Panc1 (cell line): Measurements from ENCODE around the gene NPPB.

Experiments
- POLR2AphosphoS5 ChIP-seq: IDR thresholded peaks from 2 replicates; pipeline ENCODE4 v1.6.1; 2012; ENCODE audit warnings: mild to moderate bottlenecking, low read depth, low read length, moderate library complexity
- TCF7L2 ChIP-seq: IDR thresholded peaks from 2 replicates; pipeline ENCODE4 v1.6.1; 2011; ENCODE audit warnings: mild to moderate bottlenecking, low read depth, low read length, inconsistent platforms
- TF ChIP-seq, protein P1 (sequence below): fragments of 450-650 bp; IDR thresholded peaks from 2 replicates; pipeline ENCODE4 v1.5.1; 2017; ENCODE audit warnings: mild to moderate bottlenecking

DNA sequence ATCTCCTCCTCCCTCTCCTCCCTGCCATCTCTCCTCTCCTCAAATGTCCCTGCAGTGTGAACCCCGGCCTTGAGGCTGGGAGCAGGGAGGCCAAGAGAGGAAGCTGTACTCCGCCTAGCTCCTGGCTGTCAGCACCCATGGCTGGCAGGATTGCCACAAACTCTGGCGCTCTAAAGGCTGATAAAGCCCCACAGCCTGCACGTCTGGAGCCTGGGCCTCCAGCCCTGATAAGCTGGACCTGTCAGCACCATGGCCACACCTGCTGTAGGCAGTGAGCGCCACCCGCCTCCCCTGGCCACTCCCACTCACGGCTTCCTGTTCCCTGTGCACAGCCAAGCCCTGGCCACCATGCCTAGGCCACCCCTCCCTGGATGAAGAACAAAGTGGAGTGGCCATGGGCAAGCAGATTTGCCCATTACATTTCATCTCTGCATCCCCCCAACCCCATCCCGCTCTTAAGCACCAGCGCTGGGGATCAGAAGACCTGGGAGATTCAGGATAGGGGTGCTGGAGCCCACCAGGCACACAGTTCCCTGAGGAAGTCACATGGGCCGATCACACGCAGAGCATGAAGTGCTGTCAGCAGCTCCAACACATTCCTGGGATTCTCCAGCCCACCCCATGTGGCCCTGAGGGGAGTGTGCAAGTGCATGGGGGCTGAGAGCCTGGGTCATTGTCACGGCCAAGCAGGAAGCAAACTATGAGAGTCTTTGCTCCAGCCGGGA is 24.2 kb upstream of the NPPB start:
- TF ChIP-seq, protein P1, sequence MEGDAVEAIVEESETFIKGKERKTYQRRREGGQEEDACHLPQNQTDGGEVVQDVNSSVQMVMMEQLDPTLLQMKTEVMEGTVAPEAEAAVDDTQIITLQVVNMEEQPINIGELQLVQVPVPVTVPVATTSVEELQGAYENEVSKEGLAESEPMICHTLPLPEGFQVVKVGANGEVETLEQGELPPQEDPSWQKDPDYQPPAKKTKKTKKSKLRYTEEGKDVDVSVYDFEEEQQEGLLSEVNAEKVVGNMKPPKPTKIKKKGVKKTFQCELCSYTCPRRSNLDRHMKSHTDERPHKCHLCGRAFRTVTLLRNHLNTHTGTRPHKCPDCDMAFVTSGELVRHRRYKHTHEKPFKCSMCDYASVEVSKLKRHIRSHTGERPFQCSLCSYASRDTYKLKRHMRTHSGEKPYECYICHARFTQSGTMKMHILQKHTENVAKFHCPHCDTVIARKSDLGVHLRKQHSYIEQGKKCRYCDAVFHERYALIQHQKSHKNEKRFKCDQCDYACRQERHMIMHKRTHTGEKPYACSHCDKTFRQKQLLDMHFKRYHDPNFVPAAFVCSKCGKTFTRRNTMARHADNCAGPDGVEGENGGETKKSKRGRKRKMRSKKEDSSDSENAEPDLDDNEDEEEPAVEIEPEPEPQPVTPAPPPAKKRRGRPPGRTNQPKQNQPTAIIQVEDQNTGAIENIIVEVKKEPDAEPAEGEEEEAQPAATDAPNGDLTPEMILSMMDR, result no peak
- TF ChIP-seq POLR2AphosphoS5 (no peak), TCF7L2 (no peak)
